ENCODE results near the gene PRSS21.

The PRSS21 gene

GRCh38 chr16:2806286-2806685 is 10.8 kb upstream of the PRSS21 start:
- H3K27ac Mint-ChIP-seq: no peak overlapping the region
- no peak for ATAC-seq (replicated peaks)
- H3K36me3 Mint-ChIP-seq (ENCODE audit: insufficient read depth): peaks cover 3% of the 10 kb centered on the region
- H3K9me3 Mint-ChIP-seq: peaks cover 0 to 7% of the 10 kb centered on the region in 2 donors
- peaks cover 34 to 65% of the 10 kb centered on the region in 2 donors for H3K27me3 Mint-ChIP-seq
- no peaks in the 10 kb centered on the region for H3K4me1 Mint-ChIP-seq (ENCODE audit: low read depth in 2 of 2)
- DNase-seq: no peak
- no peak overlapping the region for H3K4me3 Mint-ChIP-seq

GRCh38 chr16:2808181-2808580 is 8.9 kb upstream of the PRSS21 start:
- no peak overlapping the region for H3K4me3 Mint-ChIP-seq
- H3K27ac Mint-ChIP-seq: no peak overlapping the region
- DNase-seq: no peak
- H3K27me3 Mint-ChIP-seq: peaks cover 41 to 81% of the 10 kb centered on the region in 2 donors
- no peaks in the 10 kb centered on the region for H3K4me1 Mint-ChIP-seq (ENCODE audit: low read depth in 2 of 2)
- ATAC-seq (replicated peaks): no peak
- H3K9me3 Mint-ChIP-seq: peaks cover 0 to 7% of the 10 kb centered on the region in 2 donors
- H3K36me3 Mint-ChIP-seq (ENCODE audit: insufficient read depth): peaks cover 3% of the 10 kb centered on the region

GRCh38 chr16:2809149-2809760 is 7.8 kb upstream of the PRSS21 start:
- Mint-ChIP-seq H3K27ac (no peak overlapping the region), H3K36me3 (ENCODE audit: insufficient read depth) (peaks cover 3% of the 10 kb centered on the region), H3K9me3 (no peaks in the 10 kb centered on the region), H3K27me3 (peaks cover 41 to 81% of the 10 kb centered on the region in 2 donors), H3K4me1 (ENCODE audit: low read depth in 2 of 2) (no peaks in the 10 kb centered on the region), H3K4me3 (no peak overlapping the region)
- DNase-seq (no peak), ATAC-seq (replicated peaks) (no peak)

- H3K27me3 Mint-ChIP-seq: peaks cover 36 to 74% of the 10 kb centered on the region in 2 donors
Observed at GRCh38 chr16:2810651-2811050, 6.4 kb upstream of the PRSS21 start.

GRCh38 chr16:2811703-2812471 is 5.2 kb upstream of the PRSS21 start:
- peaks cover 32 to 66% of the 10 kb centered on the region in 2 donors for H3K27me3 Mint-ChIP-seq
- H3K27ac Mint-ChIP-seq: no peak overlapping the region
- H3K4me1 Mint-ChIP-seq (ENCODE audit: low read depth in 2 of 2): no peaks in the 10 kb centered on the region
- ATAC-seq (replicated peaks) (no peak), DNase-seq (no peak)
- no peaks in the 10 kb centered on the region for H3K9me3 Mint-ChIP-seq
- H3K36me3 Mint-ChIP-seq (ENCODE audit: insufficient read depth): no peaks in the 10 kb centered on the region
- H3K4me3 Mint-ChIP-seq: no peak overlapping the region

More at GRCh38 chr16:2810651-2811050, 6.4 kb upstream of the PRSS21 start:
- DNase-seq (no peak), ATAC-seq (replicated peaks) (no peak)
- Mint-ChIP-seq H3K9me3 (no peaks in the 10 kb centered on the region), H3K27ac (no peak overlapping the region), H3K36me3 (ENCODE audit: insufficient read depth) (no peaks in the 10 kb centered on the region), H3K4me3 (no peak overlapping the region), H3K4me1 (ENCODE audit: low read depth in 2 of 2) (no peaks in the 10 kb centered on the region)

DNA sequence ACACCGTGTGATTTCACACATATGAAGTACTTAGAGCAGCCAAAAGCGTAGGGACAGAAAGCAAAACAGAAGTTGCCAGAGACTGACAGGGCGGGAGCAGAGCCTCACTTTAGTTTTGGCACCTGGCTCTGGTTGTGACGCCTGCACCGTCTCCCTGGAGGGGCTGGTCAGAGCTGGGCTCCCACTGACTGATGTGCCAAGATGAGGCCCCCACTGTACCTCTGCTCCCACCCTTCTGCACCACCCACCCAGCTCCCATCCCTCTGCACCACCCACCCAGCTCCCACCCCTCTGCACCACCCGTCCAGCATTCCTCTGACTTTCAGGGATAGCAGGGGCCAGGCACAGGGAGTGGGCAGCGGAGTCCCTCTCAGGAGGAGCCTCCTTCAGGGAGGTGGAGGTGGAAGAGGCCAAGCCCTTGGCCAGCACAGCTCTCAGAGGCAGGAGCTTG is 3.2 kb upstream of the PRSS21 start:
- Mint-ChIP-seq H3K27me3 (peaks cover 17 to 53% of the 10 kb centered on the region in 2 donors), H3K36me3 (ENCODE audit: insufficient read depth) (no peaks in the 10 kb centered on the region), H3K27ac (no peak overlapping the region), H3K9me3 (no peaks in the 10 kb centered on the region), H3K4me3 (no peak overlapping the region), H3K4me1 (ENCODE audit: low read depth in 2 of 2) (peaks cover 0 to 1% of the 10 kb centered on the region in 2 donors)
- no peak for ATAC-seq (replicated peaks)
- DNase-seq: no peak

GRCh38 chr16:2814551-2815298 is 2.3 kb upstream of the PRSS21 start:
- ATAC-seq (replicated peaks) (no peak), DNase-seq (no peak)
- Mint-ChIP-seq H3K27me3 (peaks cover 8 to 55% of the 10 kb centered on the region in 2 donors), H3K36me3 (ENCODE audit: insufficient read depth) (no peaks in the 10 kb centered on the region), H3K4me3 (no peak overlapping the region), H3K9me3 (no peaks in the 10 kb centered on the region), H3K4me1 (ENCODE audit: low read depth in 2 of 2) (peaks cover 0 to 1% of the 10 kb centered on the region in 2 donors), H3K27ac (peak overlapping the region in 1 of 2 donors; percentile 6)

GRCh38 chr16:2815299-2815771 is 1.7 kb upstream of the PRSS21 start:
- Mint-ChIP-seq H3K27ac (no peak overlapping the region), H3K4me1 (ENCODE audit: low read depth in 2 of 2) (peaks cover 0 to 1% of the 10 kb centered on the region in 2 donors), H3K4me3 (no peak overlapping the region), H3K27me3 (peaks cover 8 to 50% of the 10 kb centered on the region in 2 donors), H3K9me3 (no peaks in the 10 kb centered on the region), H3K36me3 (ENCODE audit: insufficient read depth) (no peaks in the 10 kb centered on the region)
- ATAC-seq (replicated peaks) (no peak), DNase-seq (no peak)

DNA sequence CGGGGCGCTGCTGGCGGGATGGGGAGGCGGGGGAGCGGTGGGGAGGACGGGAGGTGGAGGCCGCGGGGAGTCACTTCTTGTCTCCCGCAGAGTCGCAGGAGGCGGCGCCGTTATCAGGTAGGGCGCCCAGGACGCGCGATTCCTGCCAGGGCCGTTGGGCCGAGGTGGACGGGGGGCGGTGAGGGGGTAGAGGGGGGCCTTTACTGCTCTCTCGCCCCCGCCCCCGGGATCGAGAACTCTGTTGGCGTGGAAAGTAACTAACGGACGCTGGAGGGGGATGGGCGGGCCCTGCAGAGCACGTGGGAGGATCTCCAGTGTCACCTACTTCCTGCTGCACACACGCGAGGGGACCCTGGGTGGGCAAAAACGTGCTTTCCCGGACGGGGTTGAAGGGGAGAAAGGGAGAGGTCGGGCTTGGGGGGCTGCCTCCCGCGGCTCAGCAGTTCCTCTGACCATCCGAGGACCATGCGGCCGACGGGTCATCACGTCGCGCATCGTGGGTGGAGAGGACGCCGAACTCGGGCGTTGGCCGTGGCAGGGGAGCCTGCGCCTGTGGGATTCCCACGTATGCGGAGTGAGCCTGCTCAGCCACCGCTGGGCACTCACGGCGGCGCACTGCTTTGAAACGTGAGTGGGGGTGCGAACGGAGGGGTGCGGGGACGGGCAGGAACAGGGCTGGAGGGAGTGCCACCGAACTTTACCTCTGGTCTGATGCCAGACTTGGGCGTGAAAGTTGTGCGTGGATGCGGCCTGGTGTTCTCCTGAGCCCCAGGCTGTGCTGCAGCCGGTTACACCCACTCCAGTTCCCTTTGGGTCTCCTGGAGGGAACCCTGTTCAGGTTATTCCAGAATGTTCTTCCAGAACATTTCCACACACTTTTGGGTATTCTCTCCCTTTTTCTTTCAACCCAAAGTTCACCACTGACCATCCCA is 569 bp downstream of the PRSS21 start:
- Mint-ChIP-seq H3K27ac (no peak overlapping the region), H3K36me3 (ENCODE audit: insufficient read depth) (no peaks in the 10 kb centered on the region), H3K27me3 (peaks cover 1 to 36% of the 10 kb centered on the region in 2 donors), H3K9me3 (no peaks in the 10 kb centered on the region), H3K4me3 (peak overlapping the region in 1 of 2 donors; percentile 65), H3K4me1 (ENCODE audit: low read depth in 2 of 2) (peaks cover 0 to 1% of the 10 kb centered on the region in 2 donors)
- DNase-seq (no peak), ATAC-seq (replicated peaks) (no peak)

- no peaks in the 10 kb centered on the region for H3K36me3 Mint-ChIP-seq (ENCODE audit: insufficient read depth)
- ATAC-seq (replicated peaks) (no peak), DNase-seq (no peak)
- H3K9me3 Mint-ChIP-seq: no peaks in the 10 kb centered on the region
- no peak overlapping the region for H3K27ac Mint-ChIP-seq
- H3K4me1 Mint-ChIP-seq (ENCODE audit: low read depth in 2 of 2): peaks cover 0 to 1% of the 10 kb centered on the region in 2 donors
- H3K4me3 Mint-ChIP-seq: peak overlapping the region; percentile 12 to 18
- H3K27me3 Mint-ChIP-seq: peaks cover 0 to 34% of the 10 kb centered on the region in 2 donors
Observed at GRCh38 chr16:2818272-2818876, 1.3 kb downstream of the PRSS21 start.

DNA sequence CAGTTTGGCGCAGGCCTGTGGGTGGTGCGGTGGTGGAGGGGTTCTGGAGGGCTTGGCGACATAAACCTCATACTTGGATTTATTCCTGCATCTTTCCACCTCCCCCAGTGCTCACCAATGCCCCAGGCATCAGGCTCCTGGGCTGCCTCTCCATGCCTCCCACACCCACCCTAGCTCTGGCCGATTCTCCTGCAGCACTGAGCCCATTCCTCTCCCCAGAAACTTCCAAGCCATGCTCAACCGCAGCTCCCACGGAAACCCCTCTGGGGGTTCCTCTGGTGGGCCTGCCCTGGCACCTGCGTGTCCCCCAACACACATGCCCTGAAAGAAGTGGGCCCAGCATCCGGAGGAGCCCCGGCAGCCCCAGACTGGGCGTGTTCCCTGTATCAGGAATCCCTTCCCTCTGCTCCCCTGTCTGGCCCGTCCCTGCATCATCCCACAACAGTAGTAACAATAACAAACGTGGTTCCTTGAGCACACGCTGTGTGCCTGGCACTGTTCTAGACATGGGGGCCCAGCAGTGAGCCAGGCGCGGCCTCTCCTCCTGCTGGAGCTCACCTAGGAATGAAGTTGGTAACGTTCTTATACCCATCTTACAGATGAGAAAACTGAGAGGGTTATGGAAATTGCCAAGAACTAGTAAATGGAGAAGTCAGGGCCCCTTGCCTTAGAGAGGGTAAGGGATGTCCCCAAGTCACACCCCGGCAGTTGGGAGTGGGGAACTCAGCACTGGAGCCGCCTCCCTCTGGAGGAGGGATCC is 2.3 kb downstream of the PRSS21 start:
- no peak for ATAC-seq (replicated peaks)
- DNase-seq: no peak
- Mint-ChIP-seq H3K27me3 (peaks cover 0 to 31% of the 10 kb centered on the region in 2 donors), H3K4me3 (no peak overlapping the region), H3K36me3 (ENCODE audit: insufficient read depth) (no peaks in the 10 kb centered on the region), H3K9me3 (no peaks in the 10 kb centered on the region), H3K4me1 (ENCODE audit: low read depth in 2 of 2) (peaks cover 0 to 1% of the 10 kb centered on the region in 2 donors), H3K27ac (no peak overlapping the region)

Data from effector memory CD8-positive, alpha-beta T cell (primary cell).